ENCODE data around the gene PC. TPM values are rescaled to one million over a fixed set of nuclear protein-coding genes. Genes with fewer than 3 reads are reported as not detected.
"Not testable (repeated sequence)": the region's sequence is repeated elsewhere in the genome, so short reads cannot be mapped to it uniquely, and the experiment has no call there.

PC gene
- 10 to 100 TPM; 39.7 to 61.7 (median 48.6) TPM for polyA plus RNA-seq (ENCODE audit: insufficient read length in 4 of 4)

GRCh38 chr11:66958232-66958955 lies at the start of gene PC:
Gene PC, minus strand, starts transcription at chr11:66958383. Its CDS starts 86,224 bp downstream, at chr11:66872159.
- peak; percentile 95 to 98 (median 98) for DNase-seq (ENCODE audit: low read depth in 4 of 4, low spot score in 3 of 4)

GRCh38 chr11:67007126-67007525 lies 48.9 kb upstream of the PC start:
- DNase-seq (ENCODE audit: low read depth in 4 of 4, low spot score in 3 of 4) = no peak

GRCh38 chr11:67006029-67006884 lies 48.1 kb upstream of the PC start:
- DNase-seq (ENCODE audit: low read depth in 4 of 4, low spot score in 3 of 4) = no peak

- not testable (repeated sequence) for DNase-seq (ENCODE audit: low read depth in 4 of 4, low spot score in 3 of 4)
Observed at GRCh38 chr11:67005200-67005599, 47.0 kb upstream of the PC start.

GRCh38 chr11:67002921-67003411 lies 44.8 kb upstream of the PC start:
- DNase-seq (ENCODE audit: low read depth in 4 of 4, low spot score in 3 of 4) = no peak

GRCh38 chr11:67002297-67002913 lies 44.2 kb upstream of the PC start:
- no peak for DNase-seq (ENCODE audit: low read depth in 4 of 4, low spot score in 3 of 4)

GRCh38 chr11:67001332-67001731 lies 43.1 kb upstream of the PC start:
- no peak for DNase-seq (ENCODE audit: low read depth in 4 of 4, low spot score in 3 of 4)

GRCh38 chr11:66999555-66999954 lies 41.4 kb upstream of the PC start:
- no peak for DNase-seq (ENCODE audit: low read depth in 4 of 4, low spot score in 3 of 4)

- DNase-seq (ENCODE audit: low read depth in 4 of 4, low spot score in 3 of 4) = no peak
Observed at GRCh38 chr11:66996609-66997273, 38.6 kb upstream of the PC start.

GRCh38 chr11:66992041-66992440 lies 33.9 kb upstream of the PC start:
- DNase-seq (ENCODE audit: low read depth in 4 of 4, low spot score in 3 of 4) = no peak

- not testable (repeated sequence) for DNase-seq (ENCODE audit: low read depth in 4 of 4, low spot score in 3 of 4)
Observed at GRCh38 chr11:66989360-66989759, 31.2 kb upstream of the PC start.

GRCh38 chr11:66988741-66989140 lies 30.6 kb upstream of the PC start:
- DNase-seq (ENCODE audit: low read depth in 4 of 4, low spot score in 3 of 4) = not testable (repeated sequence)

GRCh38 chr11:66987924-66988637 lies 29.9 kb upstream of the PC start:
- DNase-seq (ENCODE audit: low read depth in 4 of 4, low spot score in 3 of 4) = no peak

GRCh38 chr11:66987158-66987620 lies 29.0 kb upstream of the PC start:
- no peak for DNase-seq (ENCODE audit: low read depth in 4 of 4, low spot score in 3 of 4)

GRCh38 chr11:66986178-66986545 lies 28.0 kb upstream of the PC start:
- DNase-seq (ENCODE audit: low read depth in 4 of 4, low spot score in 3 of 4) = no peak

- no peak for DNase-seq (ENCODE audit: low read depth in 4 of 4, low spot score in 3 of 4)
Observed at GRCh38 chr11:66985508-66986177, 27.5 kb upstream of the PC start.

- no peak for DNase-seq (ENCODE audit: low read depth in 4 of 4, low spot score in 3 of 4)
Observed at GRCh38 chr11:66983275-66983924, 25.2 kb upstream of the PC start.

GRCh38 chr11:66981976-66982578 lies 23.9 kb upstream of the PC start:
- DNase-seq (ENCODE audit: low read depth in 4 of 4, low spot score in 3 of 4) = peak in 1 of 4 donors; percentile 36

Data from right renal pelvis (tissue), 4 donors.